Measurements from ENCODE around the gene PTPN9.
A peak's percentile ranks its signal among the peaks of the same experiment; 100 is the strongest.
"Not testable (repeated sequence)": the region's sequence is repeated elsewhere in the genome, so short reads cannot be mapped to it uniquely, and the experiment has no call there.

Gene PTPN9

DNA sequence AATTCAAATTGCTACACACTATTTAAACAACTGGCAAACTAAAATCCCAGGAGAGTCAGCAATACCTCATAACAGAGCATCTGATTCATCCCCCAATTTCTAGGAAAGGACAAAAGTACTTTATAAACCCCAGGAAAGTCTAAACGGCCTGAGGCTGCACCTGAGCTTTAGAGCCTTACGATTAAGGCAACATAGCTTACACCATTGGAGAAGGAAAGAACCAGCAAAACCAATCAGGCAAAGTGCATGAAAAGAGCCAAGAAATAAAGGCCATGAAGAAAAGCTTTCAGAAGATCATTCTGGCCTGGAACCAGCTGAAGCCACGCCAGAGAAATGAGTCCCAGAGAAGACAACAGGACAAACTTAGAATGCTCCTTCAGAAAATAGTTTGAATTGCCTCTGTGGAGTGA lies 48.1 kb downstream of the PTPN9 start:
- no peak for DNase-seq (ENCODE audit: low read depth in 2 of 2)

DNA sequence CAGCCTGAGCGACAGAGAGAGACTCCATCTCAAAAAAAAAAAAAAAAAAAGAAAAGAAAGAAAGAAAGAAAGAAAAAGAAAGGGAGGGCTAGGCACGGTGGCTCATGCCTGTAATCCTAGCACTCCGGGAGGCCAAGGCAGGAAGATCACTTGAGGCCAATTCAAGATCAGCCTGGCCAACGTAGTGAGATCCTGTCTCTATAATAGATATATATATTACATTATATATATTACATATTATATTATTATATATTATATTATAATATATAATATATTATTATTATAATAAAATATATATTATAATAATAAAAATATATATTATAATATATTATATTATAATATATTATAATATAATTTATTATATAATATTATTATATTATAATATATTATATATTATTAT lies 48.9 kb downstream of the PTPN9 start:
- no peak for DNase-seq (ENCODE audit: low read depth in 2 of 2)

DNA sequence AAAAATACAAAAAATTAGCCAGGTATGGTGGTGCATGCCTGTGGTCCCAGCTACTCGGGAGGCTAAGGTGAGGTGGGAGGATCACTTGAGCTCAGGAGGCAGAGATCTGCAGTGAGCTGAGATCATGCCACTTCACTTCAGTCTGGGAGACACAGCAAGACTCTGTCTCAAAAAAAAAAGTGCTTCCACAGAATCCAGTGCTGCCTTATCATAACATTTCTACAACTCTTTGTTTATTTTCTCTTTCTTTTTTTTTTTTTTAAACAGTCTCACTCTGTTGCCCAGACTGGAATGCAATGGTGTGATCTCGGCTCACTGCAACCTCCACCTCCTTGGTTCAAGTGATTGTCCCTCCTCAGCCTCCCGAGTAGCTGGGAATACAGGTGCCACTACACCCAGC lies 53.4 kb downstream of the PTPN9 start:
- not testable (repeated sequence) for DNase-seq (ENCODE audit: low read depth in 2 of 2)

DNA sequence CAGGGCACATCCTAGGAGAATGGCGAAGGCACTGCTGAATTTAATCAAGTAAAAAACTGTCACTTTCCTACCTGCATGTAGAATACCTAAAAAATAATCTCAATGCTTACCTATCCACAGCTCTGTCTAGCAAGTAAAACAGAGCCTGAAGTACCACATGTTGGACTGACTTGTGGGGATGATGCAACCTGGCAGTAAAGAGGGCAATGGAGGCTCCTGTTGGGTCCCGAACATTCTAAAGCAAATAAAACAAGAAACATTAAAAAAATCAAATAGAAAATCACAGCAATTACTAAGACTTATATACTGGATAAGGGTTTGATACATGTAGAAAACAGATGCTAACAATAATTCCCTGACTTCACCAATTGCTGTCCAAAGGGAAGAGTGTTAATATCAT lies 56.1 kb downstream of the PTPN9 start:
- DNase-seq (ENCODE audit: low read depth in 2 of 2), result no peak

DNA sequence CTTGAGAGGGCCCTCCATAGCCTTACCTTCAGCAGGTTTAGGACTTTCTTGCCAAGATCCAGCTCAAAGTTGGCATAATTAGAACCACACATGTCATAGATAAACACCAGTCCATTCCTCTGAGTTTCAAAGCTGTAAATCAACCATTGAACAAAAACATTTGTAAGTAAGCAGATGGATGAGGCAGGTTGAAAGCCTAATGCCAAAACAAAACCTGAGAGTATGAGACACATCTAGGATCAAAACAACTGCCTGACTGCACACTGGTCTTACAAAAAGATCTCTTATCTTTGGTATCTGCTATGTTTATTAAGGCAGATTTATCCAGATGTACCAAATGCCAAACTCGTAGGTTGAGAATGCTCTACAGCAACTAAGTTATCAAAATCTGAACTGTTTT lies 61.9 kb downstream of the PTPN9 start:
- no peak for DNase-seq (ENCODE audit: low read depth in 2 of 2)

DNA sequence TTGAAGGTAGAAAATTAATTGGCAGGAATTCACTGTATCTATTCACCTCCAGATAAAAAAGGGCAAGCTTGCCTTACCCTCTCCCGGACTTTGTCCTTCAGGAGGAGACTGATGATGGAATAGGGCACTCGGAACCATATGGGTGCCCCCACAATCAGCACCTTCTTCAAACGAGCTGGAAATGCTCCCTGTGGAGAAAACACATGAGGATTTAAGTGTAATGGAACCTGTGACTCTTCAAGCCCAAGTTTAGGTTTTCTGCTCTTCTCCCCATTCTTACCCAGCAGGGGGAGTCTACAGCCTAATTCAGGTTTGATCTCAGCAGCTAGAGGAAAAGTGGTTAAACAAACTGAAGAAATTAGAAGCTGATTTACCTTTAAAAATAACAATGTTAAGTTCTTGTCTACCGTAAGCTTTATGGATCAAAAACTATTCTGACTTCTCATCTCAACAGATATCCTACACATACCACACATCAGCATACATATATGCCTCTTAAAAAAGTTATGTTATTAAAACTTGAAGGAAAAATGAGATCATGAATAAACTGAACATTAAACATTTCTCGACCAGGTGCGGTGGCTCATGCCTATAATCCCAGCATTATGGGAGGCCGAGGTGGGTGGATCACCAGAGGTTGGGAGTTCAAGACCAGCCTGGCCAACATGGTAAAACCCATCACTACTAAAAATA lies 70.1 kb downstream of the PTPN9 start:
- no peak for DNase-seq (ENCODE audit: low read depth in 2 of 2)

DNA sequence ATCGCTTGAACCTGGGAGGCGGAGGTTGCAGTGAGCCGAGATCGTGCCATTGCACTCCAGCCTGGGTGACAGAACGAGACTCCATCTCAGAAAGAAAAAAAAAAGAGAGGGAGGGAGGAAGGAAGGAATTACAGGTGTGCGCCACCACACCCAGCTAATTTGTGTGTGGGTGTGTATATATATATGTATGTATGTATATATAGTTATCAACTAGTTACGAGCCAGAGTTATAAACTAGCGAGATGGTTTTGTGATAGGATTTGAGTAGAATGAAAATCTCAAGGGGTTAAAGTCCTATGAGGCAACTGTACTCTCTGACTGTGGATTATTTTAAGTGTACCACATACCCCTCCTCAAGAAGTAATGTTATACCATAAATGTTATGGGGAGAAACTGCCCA lies 76.8 kb downstream of the PTPN9 start:
- DNase-seq (ENCODE audit: low read depth in 2 of 2), result no peak

DNA sequence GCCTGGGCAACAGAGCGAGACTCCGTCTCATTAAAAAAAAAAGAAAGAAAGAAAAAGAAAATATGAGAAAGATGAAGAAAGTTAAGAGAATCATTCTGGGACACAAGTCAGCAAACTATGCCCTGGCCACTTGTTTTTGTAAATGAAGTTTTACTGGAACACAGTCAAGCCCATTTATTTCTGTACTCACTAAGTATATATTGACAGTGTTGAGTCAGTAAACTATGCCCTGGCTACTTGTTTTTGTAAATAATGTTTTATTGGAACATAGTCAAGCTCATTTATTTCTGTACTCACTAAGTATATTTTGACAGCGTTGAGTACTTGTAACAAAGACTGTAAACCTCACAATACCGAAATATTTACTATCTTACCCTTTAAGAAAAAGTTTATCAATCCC lies 85.4 kb downstream of the PTPN9 start:
- DNase-seq (ENCODE audit: low read depth in 2 of 2), result no peak

DNA sequence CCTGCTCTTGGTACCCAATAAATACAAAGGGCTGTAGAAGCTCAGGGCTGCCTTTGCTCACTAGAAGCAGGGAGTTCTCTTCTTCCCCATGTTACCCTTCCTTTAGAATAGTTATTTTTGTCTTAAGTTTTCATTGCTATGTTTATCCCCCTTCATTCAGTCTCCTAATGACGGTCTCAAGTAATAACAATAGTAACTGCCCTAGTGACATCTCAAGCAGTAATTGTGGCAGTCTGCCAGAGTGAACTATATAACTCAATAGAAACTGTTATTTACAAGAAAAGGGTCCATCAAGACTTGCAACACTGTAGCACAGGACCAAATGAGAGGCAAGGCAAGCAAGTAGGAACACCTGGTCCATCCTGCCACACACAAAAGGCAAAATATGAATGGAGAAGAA lies 95.2 kb downstream of the PTPN9 start:
- DNase-seq (ENCODE audit: low read depth in 2 of 2), result no peak

DNA sequence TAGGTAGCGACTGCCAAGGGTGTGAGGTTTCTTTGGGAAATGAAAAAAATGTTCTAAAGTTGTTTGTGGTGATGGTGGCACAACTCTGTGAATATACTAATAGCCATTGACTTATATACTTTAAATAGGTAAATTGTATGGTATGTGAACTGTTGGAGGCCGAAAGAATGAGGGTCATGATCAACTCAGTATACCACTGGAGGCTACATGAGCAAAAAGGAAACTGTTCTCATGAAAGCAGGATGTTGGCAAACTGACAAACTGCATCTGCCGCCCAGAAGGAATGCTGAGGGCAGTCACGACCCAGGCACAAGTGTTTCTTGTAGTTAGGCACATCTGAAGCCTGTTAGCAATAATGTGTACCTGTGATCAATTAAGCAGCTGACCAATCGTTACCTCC lies 95.6 kb downstream of the PTPN9 start:
- not testable (repeated sequence) for DNase-seq (ENCODE audit: low read depth in 2 of 2)

DNA sequence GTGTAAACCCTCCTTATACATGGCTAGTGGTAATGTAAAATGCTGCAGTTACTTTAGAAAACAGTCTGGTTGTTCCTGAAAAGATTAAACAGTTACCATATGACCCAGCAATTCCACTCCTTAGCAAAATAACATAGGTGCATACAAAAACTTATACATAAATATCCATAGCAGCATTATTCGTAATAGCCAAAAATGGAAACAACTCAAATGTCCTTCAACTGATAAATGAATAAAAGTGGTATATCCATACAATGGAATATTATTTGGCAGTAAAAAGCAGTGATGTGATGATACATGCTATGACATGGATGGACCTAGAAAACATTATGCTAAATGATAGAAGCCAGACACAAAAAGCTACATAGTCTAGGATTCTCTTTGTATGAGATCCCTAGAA lies 96.0 kb downstream of the PTPN9 start:
- no peak for DNase-seq (ENCODE audit: low read depth in 2 of 2)

DNA sequence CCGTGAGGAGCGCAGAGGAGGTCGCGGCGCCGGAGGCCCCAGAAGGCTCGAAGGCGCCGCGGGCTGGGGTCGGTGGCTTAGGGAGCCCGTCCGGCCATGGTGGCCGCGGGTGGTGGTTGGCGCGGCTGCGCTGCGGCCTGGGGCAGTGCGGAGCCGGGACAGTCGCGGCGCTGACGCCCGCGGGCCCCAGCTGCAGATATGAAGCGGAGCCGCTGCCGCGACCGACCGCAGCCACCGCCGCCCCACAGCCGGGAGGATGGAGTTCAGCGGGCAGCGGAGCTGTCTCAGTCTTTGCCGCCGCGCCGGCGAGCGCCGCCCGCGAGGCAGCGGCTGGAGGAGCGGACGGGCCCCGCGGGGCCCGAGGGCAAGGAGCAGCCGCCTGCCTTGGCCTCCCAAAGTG lies 98.7 kb downstream of the PTPN9 start:
- not testable (repeated sequence) for DNase-seq (ENCODE audit: low read depth in 2 of 2)

DNA sequence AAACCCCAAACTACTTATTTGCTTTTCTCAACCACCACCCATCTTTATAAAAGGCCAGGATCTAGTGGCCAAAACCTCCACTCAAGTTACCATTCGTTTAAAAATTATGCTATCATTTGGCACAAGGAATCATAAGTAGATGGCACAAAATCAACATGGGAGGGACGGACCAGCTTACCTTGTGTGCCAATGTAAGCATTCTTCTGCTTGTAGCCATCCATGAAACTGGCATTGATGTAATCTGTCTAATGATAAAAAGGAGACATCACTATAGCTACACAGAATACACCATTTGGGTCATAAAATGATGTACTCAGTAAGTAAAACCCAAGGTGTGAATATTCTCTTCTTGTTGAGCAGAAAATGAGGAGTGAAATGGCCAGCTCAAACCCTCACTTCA lies 99.4 kb downstream of the PTPN9 start:
- DNase-seq (ENCODE audit: low read depth in 2 of 2), result no peak

DNA sequence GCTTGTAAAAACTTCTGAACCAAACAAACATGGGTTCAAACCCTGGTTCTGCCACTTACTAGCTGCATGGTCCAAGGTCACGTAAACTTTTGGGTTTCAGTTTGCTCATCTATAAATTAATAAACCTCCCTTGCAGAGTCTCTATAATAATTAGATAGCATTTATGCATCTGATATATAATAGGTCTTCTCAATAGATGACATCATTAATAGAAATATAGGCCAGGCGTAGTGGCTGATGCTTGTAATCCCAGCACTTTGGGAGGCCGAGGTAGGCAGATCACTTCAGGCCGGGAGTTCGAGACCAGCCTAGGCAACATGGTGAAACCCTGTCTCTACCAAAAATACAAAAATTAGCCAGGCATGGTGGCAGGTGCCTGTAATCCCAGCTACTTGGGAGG lies 102.0 kb downstream of the PTPN9 start:
- DNase-seq (ENCODE audit: low read depth in 2 of 2), result not testable (repeated sequence)

DNA sequence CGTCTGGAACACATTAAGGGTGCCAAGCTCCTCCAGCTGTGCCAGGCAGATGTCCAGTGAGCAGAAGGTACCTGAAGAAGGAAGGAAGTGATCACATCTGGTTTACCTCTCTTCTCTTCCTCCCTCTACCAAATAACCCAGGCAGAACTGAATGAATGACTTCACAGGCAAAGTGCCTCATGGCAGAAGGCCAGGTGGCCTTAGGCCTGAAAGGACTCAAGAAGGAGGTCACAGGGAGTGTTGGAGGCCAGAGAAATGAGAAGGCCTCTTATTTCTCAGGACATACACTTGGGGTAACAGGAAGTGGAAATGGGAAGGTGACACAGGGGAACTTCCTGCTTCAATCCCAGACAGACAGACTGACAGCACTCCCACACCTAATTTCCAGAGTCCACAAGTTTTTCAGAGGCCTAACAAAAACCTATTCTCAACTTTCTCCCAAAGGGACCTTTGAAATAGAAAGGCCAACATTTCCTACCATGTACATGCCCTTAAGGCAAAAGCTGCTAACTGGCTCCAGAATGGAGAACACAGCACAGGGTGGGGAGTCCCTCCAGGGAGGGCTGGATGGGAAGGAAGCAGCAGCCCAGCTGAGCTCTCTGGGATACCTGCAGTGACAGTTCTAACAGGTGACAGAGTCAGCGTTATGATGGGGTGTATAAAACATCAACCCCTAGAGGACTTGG lies 110.1 kb downstream of the PTPN9 start:
- DNase-seq (ENCODE audit: low read depth in 2 of 2), result no peak

DNA sequence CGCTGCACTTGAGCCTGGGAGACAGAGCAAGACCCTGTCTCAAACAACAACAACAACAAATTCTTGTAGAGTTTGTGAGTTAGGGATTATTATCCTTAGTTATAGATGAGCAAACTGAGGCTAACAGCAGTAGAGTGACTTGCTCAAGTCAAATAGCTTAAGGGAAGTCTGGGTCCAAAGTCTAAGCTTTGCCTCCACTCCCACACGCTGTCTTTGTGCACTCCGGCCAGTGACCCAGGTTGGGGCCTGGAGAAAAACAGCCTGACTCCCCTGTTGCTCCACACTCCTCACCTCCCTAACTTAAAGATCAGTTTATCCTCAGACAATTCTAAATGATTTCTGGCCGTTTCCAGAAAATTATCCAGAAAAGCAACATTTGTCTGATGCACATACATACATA lies 118.5 kb downstream of the PTPN9 start:
- DNase-seq (ENCODE audit: low read depth in 2 of 2), result no peak

DNA sequence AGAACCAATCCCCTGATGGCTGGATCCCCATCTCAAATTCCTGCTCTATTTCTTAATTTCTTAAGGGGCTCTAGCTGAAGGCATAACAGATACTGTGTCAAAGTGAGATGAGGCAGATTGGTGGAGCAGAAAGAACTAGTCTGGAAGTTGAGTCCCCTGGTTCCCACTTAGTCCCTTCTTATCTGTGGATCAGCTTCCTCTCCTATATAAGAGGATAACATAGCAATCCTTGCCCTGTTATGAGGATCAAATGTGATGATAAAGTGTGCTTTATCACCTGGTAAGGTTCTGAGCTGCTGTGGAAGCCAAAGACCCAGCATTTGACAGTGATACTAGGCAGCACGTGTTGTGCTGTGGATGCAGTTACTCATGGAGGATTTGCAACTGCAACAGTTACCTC lies 119.5 kb downstream of the PTPN9 start:
- DNase-seq (ENCODE audit: low read depth in 2 of 2), result no peak

DNA sequence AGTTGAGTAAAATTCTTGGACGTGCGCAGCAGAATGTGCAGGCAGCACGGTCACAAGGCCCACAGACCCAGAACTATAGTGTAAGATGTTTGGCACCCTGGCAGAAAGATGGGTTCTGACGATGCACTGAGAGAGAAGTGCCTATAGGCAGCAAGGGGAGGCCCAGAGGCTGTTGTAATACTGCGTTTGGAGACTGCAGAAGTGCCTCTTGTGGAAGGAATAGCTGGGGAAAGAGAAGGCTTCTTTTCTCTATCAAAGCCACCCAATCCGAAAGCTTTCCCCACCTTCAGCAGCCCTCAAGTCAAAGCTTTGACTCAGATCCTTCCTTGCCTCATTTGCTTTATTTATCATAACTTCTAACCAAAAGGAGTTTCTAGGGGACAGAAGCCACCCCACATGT lies 122.4 kb downstream of the PTPN9 start:
- DNase-seq (ENCODE audit: low read depth in 2 of 2), result no peak

DNA sequence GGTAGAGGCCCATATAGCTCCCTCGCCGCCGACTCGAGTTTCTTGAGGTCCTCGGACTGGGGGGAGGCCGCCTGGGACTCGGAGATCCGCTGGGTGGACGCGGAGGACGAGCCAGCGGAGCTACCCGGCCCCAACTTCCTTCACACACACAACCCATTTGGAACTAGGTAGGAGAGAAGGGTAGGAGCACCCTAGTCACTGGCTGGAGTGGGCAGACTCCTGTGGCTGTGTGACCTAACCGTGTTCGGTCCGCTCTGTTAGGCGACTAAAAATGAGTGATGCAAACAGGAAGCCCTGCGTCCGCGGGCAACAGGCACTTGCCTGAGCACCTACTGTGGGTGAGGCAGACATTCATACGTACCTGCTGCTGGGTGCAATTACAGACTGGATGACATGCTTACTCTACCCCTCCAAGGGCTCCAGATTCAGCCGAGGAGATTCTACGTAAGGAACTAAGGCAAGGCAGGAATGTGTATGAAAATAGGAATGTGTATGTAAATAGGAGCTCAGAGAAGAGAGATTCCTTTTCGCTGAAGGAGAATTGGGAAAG lies 123.1 kb downstream of the PTPN9 start:
- DNase-seq (ENCODE audit: low read depth in 2 of 2), result peak; percentile 29 to 37

DNA sequence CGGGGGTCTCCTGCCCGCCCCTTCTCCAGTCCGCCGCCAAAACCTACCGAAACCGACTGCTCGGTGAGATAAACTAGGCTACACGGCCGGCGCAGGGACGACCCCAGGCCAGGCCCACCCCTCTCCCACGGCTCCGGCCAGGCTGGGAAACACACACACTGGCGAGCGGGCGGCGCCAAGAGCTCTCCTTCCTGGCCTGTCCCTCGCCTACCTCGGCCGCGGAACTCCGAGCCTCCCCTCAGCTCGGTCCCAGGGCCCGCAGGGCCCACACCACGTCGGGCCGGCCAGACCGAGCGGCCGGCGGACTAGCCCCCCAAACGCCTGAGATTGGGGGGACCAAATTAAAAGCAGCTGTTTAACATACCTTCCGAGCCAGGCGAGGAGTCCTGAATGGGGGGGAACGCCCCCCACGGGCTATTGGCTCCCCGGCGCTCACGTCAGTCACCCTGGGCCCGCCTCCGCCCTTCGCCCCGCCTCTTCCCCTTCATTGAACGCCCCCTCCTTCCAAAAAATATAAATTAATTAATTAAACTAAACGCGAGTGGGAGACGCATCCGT lies 123.6 kb downstream of the PTPN9 start:
- peak; percentile 73 to 79 for DNase-seq (ENCODE audit: low read depth in 2 of 2)

DNA sequence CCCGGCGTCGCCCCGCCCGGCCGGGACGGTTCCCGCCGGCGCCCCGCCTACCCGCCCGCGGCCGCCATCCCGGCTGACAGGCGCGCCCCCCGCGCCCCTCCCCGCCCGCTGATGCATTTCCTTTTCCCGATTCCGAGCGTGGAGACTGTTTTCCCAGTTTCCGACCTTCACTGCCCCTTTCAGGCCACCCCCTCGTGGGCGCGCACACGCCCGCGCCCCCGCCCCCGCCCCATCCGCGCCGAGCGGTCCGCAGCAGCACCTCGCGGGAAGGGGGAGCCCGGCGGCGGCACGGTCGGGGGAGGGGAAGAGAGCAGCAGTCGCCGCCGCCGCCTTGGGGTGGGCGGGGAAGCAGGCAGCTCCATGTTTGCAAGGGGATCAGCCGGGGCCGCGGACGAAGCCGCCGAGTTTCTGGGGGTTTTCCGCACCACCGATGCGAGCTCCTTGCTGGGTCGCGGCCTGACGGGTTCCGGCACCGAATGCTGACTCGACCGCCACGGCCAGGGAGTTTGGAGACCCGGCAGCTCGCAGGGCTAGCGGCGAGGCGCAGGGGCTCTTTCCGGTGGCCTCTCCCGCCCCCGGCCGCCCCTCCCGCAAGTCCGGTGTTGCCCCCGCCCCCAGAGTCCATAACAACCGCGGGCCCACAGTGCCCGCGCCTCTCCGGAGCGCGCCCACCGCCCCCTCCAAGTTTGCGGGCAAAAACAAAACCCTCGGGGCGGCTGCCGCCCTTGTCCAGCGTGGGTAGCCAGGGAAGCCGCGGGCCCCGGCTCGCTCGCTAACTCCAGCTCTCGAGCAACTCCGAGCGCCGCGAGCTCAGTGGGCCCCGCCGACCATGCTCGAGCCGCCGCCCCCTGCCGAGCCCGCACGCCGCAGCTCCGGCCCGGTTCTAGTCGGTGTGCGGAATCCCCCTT lies 124.4 kb downstream of the PTPN9 start:
- DNase-seq (ENCODE audit: low read depth in 2 of 2), result peak; percentile 58 to 71
